GM23248 (cell line): Measurements from ENCODE around the gene BHLHE41. TPM values are rescaled to one million over a fixed set of nuclear protein-coding genes. Genes with fewer than 3 reads are reported as not detected.

ENCODE experiments used
- DNase-seq: peaks from one replicate; pipeline ENCODE4 v3.0.0-alpha.2; 2015
- H2AFZ ChIP-seq: fragments of 200-600 bp; sonication (generic); 2 replicates; pipeline ENCODE4 v1.6.1; 2016; ENCODE audit warnings: antibody characterized with exemption
- H3F3A ChIP-seq: fragments of 200-600 bp; sonication (generic); 2 replicates; pipeline ENCODE4 v1.6.1; 2016; ENCODE audit warnings: mild to moderate bottlenecking, antibody characterized with exemption, mixed run types; ENCODE audit not compliant: insufficient read depth
- H3K27ac ChIP-seq: fragments of 200-600 bp; sonication (generic); 2 replicates; pipeline ENCODE4 v1.5.1; 2016; ENCODE audit warnings: mild to moderate bottlenecking
- H3K27me3 ChIP-seq: fragments of 200-600 bp; sonication (generic); replicated peaks from 2 replicates; pipeline ENCODE4 v1.6.1; 2016; ENCODE audit warnings: mild to moderate bottlenecking; ENCODE audit not compliant: insufficient read depth
- H3K36me3 ChIP-seq: fragments of 200-600 bp; sonication (generic); 2 replicates; pipeline ENCODE4 v1.6.1; 2016; ENCODE audit warnings: low read depth, mild to moderate bottlenecking
- H3K4me1 ChIP-seq: fragments of 200-600 bp; sonication (generic); 2 replicates; pipeline ENCODE4 v1.6.1; 2016; ENCODE audit warnings: mild to moderate bottlenecking; ENCODE audit not compliant: insufficient read depth
- H3K4me2 ChIP-seq: fragments of 200-600 bp; sonication (generic); one replicate; pipeline ENCODE4 v1.6.1; 2016; ENCODE audit warnings: mild to moderate bottlenecking; ENCODE audit not compliant: unreplicated experiment
- H3K4me3 ChIP-seq: fragments of 200-600 bp; sonication (generic); 2 replicates; pipeline ENCODE4 v1.5.1; 2016; ENCODE audit warnings: mild to moderate bottlenecking
- H3K79me2 ChIP-seq: fragments of 200-600 bp; sonication (generic); 2 replicates; pipeline ENCODE4 v1.6.1; 2016; ENCODE audit warnings: mild to moderate bottlenecking; ENCODE audit not compliant: insufficient read depth
- H3K9ac ChIP-seq: fragments of 200-600 bp; sonication (generic); 2 replicates; pipeline ENCODE4 v1.6.1; 2016; ENCODE audit warnings: mild to moderate bottlenecking
- H3K9me2 ChIP-seq: fragments of 200-600 bp; sonication (generic); 2 replicates; pipeline ENCODE4 v1.6.1; 2016; ENCODE audit warnings: mixed run types, mild to moderate bottlenecking, moderate library complexity; ENCODE audit not compliant: insufficient read depth
- H3K9me3 ChIP-seq: fragments of 200-600 bp; sonication (generic); one replicate; pipeline ENCODE4 v1.6.1; 2017; ENCODE audit warnings: low read depth
- H4K20me1 ChIP-seq: fragments of 200-600 bp; sonication (generic); 2 replicates; pipeline ENCODE4 v1.6.0; 2016; ENCODE audit not compliant: insufficient read depth
- EZH2 ChIP-seq: fragments of 200-600 bp; sonication (generic); IDR thresholded peaks from 2 replicates; pipeline ENCODE4 v1.6.1; 2018; ENCODE audit warnings: antibody characterized with exemption, mild to moderate bottlenecking; ENCODE audit not compliant: insufficient read depth, poor library complexity, severe bottlenecking
- EZH2phosphoT487 ChIP-seq: fragments of 200-600 bp; sonication (generic); IDR thresholded peaks from 2 replicates; pipeline ENCODE4 v1.6.1; 2018; ENCODE audit warnings: antibody characterized with exemption, moderate library complexity, mild to moderate bottlenecking, low read depth; ENCODE audit not compliant: insufficient read depth
- WGBS, 2 experiments: methylation state at CpG; one replicate each; pipeline ENCODE4 v1.1.6; 2015 to 2017; ENCODE audit warnings: low lambda C conversion rate in 2 of 2, low coverage in 1 of 2; ENCODE audit errors: missing lambda C conversion rate in 2 of 2; 5-methylcytosine and 5-hydroxymethylcytosine counted together
- in situ Hi-C: fragments of 300-500 bp; cut with MboI; formaldehyde crosslinking; loops from 2 replicates; pipeline ENCODE4 v1.15.0; 2020
- polyA plus RNA-seq: library from polyadenylated mRNA; unstranded; fragments of >200 nt; fragmentation: Nextera tagmentation; extraction: Ambion mirVana; gene quantifications from 2 replicates; pipeline ENCODE4 v1.2.1, GENCODE V29; 2016
- total RNA-seq: library from RNA; depleted of rRNA; stranded (reverse); fragments of >200 nt; shearing (Covaris generic); gene quantifications from 2 replicates; pipeline ENCODE4 v1.2.3, GENCODE V29; 2014

Gene BHLHE41
- total and polyA plus RNA-seq, 2 experiments from 2014 or later, result 0.76 to 1.3 TPM

DNA sequence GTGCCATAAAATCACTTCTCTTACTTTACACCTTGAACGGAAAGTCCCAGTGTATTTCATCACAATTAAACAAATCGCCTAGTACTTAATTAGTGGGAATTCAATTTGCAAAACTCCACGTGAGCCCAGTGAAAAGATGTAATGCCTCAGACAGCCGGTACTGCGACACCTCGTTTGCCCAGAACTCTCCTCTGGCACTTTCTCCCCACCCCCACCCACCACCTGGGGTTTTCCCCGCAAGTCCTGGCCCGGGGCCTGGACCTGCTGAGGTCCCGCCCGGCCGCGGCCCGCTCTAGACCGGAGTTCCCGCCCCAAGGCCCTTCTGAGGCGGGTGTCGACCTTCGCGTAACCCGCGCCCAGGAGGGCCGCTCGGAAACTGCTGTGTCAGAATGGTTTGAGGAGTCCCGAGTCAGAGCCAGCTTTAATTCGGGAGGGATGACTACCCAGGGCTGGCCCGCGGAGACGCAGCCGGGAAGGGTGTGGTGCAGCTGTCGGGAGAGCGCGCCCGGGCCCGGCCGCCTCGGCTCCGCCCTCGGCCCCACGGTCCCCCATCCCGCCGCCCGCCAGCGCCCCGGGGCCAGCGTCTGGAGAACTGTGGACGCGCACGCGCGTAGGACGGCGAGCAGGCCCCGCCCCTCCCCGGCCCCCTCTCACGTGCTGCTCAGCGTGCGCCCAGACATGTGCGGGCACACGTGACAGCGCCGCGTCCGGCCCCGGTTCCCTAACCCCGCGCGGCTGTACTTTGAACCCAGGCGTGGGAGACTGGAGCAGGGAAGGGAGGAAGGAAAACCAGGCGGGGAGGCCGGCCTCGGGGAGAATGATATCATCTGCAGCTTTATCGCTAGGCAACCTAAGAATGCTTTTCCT is 10.8 kb downstream of the BHLHE41 start:
- Histone ChIP-seq H3F3A (peaks cover 18% of the 10 kb centered on the region), H3K4me2 (peak overlapping the region; percentile 79), H3K27ac (peak overlapping the region; percentile 75), H3K79me2 (no peaks in the 10 kb centered on the region), H4K20me1 (no peaks in the 10 kb centered on the region), H3K36me3 (no peaks in the 10 kb centered on the region), H3K4me1 (peaks cover 11% of the 10 kb centered on the region; the same call in 1 of the 2 replicates), H3K9me3 (no peaks in the 10 kb centered on the region), H3K4me3 (peak overlapping the region; percentile 67), H3K27me3 (no peaks in the 10 kb centered on the region), H3K9me2 (no peaks in the 10 kb centered on the region), H2AFZ (peak overlapping the region; percentile 75), H3K9ac (peak overlapping the region; percentile 80)
- in situ Hi-C loops, result loop anchor here (10.0 kb wide), 1 partner anchor 541 kb away; no protein-coding TSS in a partner anchor
- DNase-seq, result peak; percentile 95
- no peak for TF ChIP-seq EZH2phosphoT487
- TF ChIP-seq EZH2, result no peak
- WGBS, 2 experiments, result 2% methylated on average over 47 to 49 of the region's 72 CpGs

DNA sequence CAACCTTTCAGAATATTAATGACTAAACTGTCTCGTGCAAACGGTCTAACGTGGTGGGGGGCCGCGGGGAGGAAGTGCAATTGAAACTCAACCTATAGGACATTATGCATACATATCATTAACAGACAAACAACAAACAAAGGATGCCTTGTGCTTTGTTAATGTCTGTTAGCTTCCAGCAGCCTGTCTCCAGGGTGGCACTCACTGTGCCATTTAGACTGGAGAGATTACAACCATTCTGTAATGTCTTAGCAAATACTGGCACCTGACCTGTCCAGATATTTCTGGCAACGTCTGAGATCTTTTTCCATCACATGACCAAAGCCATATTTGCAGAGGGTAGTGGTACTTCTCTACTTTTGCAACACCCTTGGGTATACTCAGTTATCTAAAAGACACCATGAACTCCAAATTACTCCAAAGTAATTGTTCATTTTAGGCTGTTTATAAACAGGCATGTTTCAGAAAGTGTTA is 11.6 kb downstream of the BHLHE41 start:
- in situ Hi-C loops, result loop anchor here (10.0 kb wide), 1 partner anchor 542 kb away; no protein-coding TSS in a partner anchor
- H3K36me3 ChIP-seq, result no peaks in the 10 kb centered on the region
- peaks cover 11% of the 10 kb centered on the region; the same call in 1 of the 2 replicates for H3K4me1 ChIP-seq
- no peak for TF ChIP-seq EZH2phosphoT487
- no peak for TF ChIP-seq EZH2
- H4K20me1 ChIP-seq, result no peaks in the 10 kb centered on the region
- H3K27ac ChIP-seq, result peak overlapping the region; percentile 75; the same call in 1 of the 2 replicates
- no peaks in the 10 kb centered on the region for H3K79me2 ChIP-seq
- peak overlapping the region; percentile 67 for H3K4me3 ChIP-seq
- peak overlapping the region; percentile 80 for H3K9ac ChIP-seq
- no peaks in the 10 kb centered on the region for H3K9me3 ChIP-seq
- H3K4me2 ChIP-seq, result peak overlapping the region; percentile 79
- 50 to 57% methylated on average over 6 of the region's 6 CpGs for WGBS, 2 experiments
- peak; percentile 11 for DNase-seq
- H3K9me2 ChIP-seq, result no peaks in the 10 kb centered on the region
- H3K27me3 ChIP-seq, result no peaks in the 10 kb centered on the region
- H3F3A ChIP-seq, result peaks cover 18% of the 10 kb centered on the region
- peak overlapping the region; percentile 75; the same call in 1 of the 2 replicates for H2AFZ ChIP-seq

DNA sequence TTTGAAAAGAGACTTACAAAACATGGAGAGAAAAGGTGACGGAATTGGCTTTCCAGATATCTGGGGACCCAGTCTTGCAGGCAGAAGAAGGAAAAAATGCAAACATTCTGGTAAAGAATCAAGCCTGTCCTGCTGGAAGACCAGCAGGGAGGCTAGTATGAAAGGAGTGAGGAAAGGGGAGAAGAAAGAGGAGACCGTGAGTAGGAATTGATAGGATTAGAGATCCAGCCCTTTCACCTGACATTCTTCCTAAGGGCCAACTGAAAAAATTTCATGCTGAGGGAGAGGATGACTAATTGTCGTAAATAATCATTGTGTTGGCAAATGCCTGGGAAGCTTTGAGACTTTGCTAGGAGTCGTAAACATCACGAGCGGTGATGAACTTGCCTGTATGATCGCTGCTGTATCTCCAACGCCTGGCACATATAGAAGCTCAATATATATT is 12.1 kb downstream of the BHLHE41 start:
- in situ Hi-C loops, result loop anchor here (10.0 kb wide), 1 partner anchor 542 kb away; no protein-coding TSS in a partner anchor
- Histone ChIP-seq H3K27ac (no peak overlapping the region), H2AFZ (no peak overlapping the region), H3K27me3 (no peaks in the 10 kb centered on the region), H3K36me3 (no peaks in the 10 kb centered on the region), H3K9me3 (no peaks in the 10 kb centered on the region), H3F3A (peaks cover 18% of the 10 kb centered on the region), H4K20me1 (no peaks in the 10 kb centered on the region), H3K4me2 (no peak overlapping the region), H3K9me2 (no peaks in the 10 kb centered on the region), H3K9ac (no peak overlapping the region), H3K4me1 (peaks cover 11% of the 10 kb centered on the region; the same call in 1 of the 2 replicates), H3K4me3 (no peak overlapping the region), H3K79me2 (no peaks in the 10 kb centered on the region)
- DNase-seq, result peak; percentile 20
- 85 to 88% methylated on average over 8 of the region's 8 CpGs for WGBS, 2 experiments
- TF ChIP-seq EZH2, result no peak
- no peak for TF ChIP-seq EZH2phosphoT487

DNA sequence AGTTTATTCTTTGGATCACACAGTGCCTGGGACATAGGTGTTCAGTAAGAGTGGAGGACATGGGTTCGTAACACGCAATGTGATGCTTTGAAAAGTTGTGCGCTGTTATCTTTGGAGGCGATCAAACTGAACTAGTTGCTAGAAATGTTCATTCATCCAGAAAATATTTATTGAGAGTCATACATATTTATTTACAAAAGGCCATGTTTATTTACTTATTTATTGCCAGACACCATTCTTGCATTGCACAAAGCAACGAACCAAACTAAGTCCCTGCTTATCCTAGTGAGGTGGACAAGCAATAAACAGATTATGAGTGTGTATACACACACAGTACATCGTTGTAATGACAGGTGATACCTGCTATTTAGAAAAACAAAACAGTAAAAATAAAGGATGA is 12.6 kb downstream of the BHLHE41 start:
- no peak overlapping the region for H3K9ac ChIP-seq
- H2AFZ ChIP-seq, result no peak overlapping the region
- no peaks in the 10 kb centered on the region for H3K9me2 ChIP-seq
- H4K20me1 ChIP-seq, result no peaks in the 10 kb centered on the region
- H3F3A ChIP-seq, result peaks cover 17% of the 10 kb centered on the region
- H3K36me3 ChIP-seq, result no peaks in the 10 kb centered on the region
- 81 to 82% methylated on average over 6 of the region's 6 CpGs for WGBS, 2 experiments
- H3K27ac ChIP-seq, result no peak overlapping the region
- no peaks in the 10 kb centered on the region for H3K9me3 ChIP-seq
- no peaks in the 10 kb centered on the region for H3K27me3 ChIP-seq
- DNase-seq, result no peak
- in situ Hi-C loops, result loop anchor here (10.0 kb wide), 1 partner anchor 543 kb away; no protein-coding TSS in a partner anchor
- H3K79me2 ChIP-seq, result no peaks in the 10 kb centered on the region
- H3K4me3 ChIP-seq, result no peak overlapping the region
- H3K4me2 ChIP-seq, result no peak overlapping the region
- peaks cover 11% of the 10 kb centered on the region; the same call in 1 of the 2 replicates for H3K4me1 ChIP-seq
- TF ChIP-seq EZH2phosphoT487 (no peak), EZH2 (no peak)
